GM21526 (cell line): ENCODE data around the gene CAMLG.
"Not testable (repeated sequence)": the region's sequence is repeated elsewhere in the genome, so short reads cannot be mapped to it uniquely, and the experiment has no call there.

Source experiments
- ATAC-seq: cut with Tn5 transposase; IDR thresholded peaks from one replicate; pipeline ENCODE4 v1.9.1; 2021; ENCODE audit warnings: moderate library complexity; ENCODE audit not compliant: unreplicated experiment, low FRiP score

The CAMLG gene

GRCh38 chr5:134738133-134738962, at the start of gene CAMLG:
CAMLG (plus strand) TSS chr5:134738548; CDS start chr5:134738621, 73 bp downstream.
- ATAC-seq = peak; percentile 92

DNA sequence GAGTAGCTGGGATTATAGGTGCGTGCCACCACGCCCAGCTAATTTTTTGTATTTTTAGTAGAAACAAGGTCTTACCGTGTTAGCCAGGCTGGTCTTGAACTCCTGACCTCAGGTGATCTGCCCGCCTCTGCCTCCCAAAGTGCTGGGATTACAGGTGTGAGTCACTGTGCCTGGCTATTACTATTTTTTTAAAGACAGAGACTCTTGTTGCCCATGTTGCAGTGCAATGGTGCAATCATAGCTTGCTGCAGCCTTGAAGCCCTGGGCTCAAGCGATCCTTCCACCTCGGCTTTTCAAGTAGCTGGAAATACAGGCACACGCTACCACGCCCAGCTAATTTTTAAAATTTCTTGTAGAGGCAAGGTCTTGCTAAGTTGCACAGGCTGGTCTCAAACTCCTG, 48.2 kb upstream of the CAMLG start:
- ATAC-seq = not testable (repeated sequence)

- ATAC-seq = no peak
These were observed 45.6 kb upstream of the CAMLG start for GRCh38 chr5:134692722-134693121.

DNA sequence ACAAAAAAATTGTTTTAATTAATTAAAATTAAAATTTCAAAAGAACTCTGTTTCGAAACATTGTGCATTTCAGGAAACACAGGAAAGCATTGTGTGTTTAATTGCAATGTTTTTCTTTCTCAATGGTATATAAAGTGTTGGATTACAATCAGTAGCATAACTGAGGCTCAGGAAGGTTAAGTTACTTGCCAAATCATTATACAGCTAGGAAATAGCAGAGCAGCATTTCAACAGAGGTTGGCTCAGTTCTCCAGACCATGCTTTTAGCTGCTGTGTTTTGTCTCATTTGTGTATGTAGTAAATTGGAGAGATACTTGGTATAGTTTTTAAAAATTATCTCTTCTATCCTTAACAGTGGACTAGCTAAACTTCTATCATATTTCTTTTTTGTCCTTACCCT, 30.0 kb upstream of the CAMLG start:
- no peak for ATAC-seq

DNA sequence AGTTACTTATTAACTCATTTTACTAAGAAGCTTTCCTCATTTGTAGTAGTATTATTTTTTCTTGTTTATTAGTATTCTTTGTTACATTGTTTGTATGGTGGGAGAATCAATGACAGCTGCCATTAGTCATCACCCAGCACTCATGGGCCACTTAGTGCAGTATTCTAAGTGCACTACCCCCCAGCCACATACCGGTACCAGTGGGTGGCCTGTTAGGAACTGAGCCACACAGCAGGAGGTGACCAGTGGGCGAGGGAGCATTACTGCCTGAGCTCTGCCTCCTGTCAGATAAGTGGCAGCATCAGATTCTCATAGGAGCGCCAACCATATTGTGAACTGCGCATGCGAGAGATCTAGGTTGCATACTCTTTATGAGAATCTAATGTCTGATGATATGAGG, 24.2 kb upstream of the CAMLG start:
- ATAC-seq = no peak

- no peak for ATAC-seq
These were observed 23.8 kb upstream of the CAMLG start for GRCh38 chr5:134714541-134714940.

DNA sequence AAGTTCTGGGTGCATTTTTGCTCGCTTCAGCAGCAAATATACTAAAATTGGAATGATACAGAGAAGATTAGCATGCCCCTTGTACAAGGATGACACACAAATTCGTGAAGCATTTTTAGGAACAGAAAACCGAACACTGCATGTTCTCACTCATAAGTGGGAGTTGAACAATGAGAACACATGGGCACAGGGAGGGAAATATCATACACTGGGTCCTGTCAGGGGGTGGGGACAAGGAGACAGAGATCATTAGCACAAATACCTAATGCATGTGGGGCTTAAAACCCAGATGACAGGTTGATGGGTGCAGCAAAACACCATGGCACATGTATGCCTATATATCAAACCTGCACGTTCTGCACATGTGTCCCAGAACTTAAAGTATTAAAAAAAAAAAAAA, 22.9 kb upstream of the CAMLG start:
- ATAC-seq = not testable (repeated sequence)

DNA sequence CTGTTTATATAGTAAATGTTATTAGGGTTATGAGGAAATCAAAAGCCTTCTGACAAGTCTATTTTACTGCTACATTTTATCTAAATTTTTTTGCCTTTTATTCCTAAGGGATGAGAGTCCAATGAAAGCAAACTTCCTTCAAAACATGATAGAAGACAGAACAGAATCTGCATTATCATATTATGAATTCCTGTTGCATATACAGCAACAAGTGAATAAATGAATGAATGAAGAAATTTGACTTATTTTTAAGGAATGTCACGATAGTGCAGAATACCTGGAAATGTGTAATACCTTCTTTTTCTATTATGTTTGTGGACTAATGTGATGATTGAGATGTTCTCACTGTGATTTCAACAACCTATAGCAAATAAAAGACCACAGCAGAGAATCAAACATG, 13.5 kb upstream of the CAMLG start:
- ATAC-seq = no peak

DNA sequence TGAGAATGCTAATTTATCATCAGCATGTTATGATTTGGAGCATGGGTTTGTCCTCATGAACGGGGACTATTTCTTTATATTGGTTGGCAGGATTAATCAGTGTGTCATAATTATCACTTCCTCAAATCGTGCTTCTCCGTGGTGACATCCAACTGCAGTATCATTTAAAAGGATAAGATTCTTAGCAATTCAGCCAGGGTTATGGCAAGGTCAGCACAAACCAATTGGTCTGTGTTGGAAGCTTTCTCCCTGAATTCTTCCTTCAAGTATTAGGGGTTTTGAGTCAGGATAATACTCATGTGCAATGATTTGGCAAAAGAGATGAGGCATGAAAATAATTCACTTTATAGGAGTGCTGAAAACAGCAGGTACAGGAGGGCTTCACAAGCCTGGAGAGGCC, 5.5 kb upstream of the CAMLG start:
- no peak for ATAC-seq

DNA sequence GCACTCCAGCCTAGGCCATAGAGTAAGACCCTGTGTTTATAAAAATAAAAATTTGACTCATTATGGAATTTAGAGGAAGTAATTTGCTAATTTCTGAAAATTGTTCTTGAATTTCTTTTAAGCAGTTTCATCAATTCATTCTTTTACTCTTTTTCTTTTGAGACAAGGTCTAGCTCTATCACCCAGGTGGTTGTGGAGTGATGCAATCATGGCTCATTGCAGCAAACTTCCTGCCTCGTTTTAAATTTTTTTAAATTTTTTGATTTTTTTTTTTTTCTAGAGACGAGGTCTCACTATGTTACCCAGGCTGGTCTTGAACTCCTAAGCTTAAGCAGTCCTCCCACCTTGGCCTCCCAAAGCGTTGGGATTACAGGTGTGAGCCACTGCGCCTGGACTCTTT, 3.1 kb upstream of the CAMLG start:
- ATAC-seq = no peak

- ATAC-seq = no peak
These were observed 2.1 kb upstream of the CAMLG start for GRCh38 chr5:134736173-134736812.

- ATAC-seq = no peak
These were observed 764 bp downstream of the CAMLG start for GRCh38 chr5:134738963-134739661.

GRCh38 chr5:134741052-134741451, 2.7 kb downstream of the CAMLG start:
- ATAC-seq = no peak

DNA sequence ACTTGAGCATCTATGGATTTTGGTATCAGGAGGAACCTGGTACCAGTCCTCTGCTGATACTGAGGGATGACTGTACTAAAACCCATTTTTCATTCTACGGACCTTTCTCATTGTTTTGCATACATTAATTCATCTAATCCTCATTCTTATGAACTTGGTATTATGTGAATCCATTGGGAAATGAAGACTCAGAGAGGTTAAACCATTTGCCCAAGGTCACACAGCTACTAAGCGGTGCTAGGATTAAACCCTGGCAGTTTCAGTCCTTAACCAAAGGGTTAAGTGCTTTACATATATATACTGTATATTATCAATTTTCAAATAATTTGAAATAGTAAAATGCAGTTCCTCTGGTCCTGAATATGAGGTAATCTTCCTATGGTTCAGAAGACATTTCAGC, 3.8 kb downstream of the CAMLG start:
- ATAC-seq = no peak

GRCh38 chr5:134749415-134749814, 11.1 kb downstream of the CAMLG start:
- ATAC-seq = no peak

- ATAC-seq = no peak
These were observed 19.8 kb downstream of the CAMLG start for GRCh38 chr5:134758176-134758503.

- peak; percentile 94 for ATAC-seq
These were observed 20.4 kb downstream of the CAMLG start, which contains the start of gene DDX46 for GRCh38 chr5:134758504-134759341. DDX46 (plus strand) TSS chr5:134758779; CDS start chr5:134758939, 160 bp downstream.

DNA sequence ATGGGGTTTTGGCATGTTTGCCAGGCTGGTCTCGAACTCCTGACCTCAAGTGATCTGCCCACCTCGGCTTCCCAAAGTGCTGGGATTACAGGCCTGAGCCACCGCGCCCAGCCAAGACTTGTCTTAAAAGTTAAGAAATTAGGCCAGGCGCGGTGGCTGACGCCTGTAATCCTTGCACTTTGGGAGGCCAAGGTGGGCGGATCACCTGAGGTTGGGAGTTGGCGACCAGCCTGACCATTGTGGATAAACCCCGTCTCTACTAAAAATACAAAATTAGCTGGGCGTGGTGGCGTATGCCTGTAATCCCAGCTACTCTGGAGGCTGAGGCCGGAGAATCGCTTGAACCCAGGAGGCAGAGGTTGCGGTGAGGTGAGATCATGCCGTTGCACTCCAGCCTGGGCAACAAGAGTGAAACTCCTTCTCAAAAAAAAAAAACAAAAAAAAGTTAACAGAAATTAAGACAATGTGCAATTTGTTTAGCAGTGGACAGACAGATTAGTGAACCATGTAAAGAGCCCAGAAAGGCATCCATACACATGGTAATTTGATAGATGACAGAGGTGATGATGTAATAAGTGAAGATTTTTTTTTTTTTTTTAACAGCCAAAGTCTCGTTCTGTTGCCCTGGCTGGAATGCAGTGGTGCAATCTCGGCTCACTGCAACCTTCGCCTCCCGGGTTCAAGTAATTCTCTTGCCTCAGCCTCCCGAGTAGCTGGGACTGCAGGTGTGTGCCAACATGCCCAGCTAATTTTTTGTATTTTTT, 29.4 kb downstream of the CAMLG start:
- not testable (repeated sequence) for ATAC-seq

DNA sequence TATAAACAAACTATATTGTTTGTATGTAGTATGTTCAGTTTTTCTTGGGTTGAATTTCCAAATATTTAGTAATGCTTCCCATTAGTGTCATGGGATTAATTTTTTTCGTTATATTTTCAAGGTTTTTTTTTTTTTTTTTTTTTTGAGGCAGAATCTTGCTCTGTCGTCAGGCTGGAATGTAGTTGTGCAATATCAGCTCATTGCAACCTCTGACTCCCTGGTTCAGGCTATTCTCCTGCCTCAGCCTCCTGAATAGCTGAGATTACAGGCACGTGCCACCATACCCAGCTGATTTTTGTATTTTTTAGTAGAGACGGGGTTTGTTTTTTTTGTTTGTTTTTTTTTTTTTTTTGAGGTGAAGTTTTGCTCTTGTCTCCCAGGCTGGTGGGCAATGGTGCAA, 30.9 kb downstream of the CAMLG start:
- no peak for ATAC-seq
